ENCODE data around the gene FBXL7. TPM values are rescaled to one million over a fixed set of nuclear protein-coding genes. Genes with fewer than 3 reads are reported as not detected.

The FBXL7 gene
- total RNA-seq, 2 experiments from 2014 or later = not detected

- no peaks in the 10 kb centered on the region for H3K4me1 ChIP-seq (ENCODE audit: insufficient read depth, low read length, poor library complexity, severe bottlenecking)
- no peaks in the 10 kb centered on the region for H3K9me3 ChIP-seq (ENCODE audit: low read length)
- intact Hi-C loops (cut with micrococcal nuclease; ENCODE audit: unreplicated experiment) = no loop called here
- no peaks in the 10 kb centered on the region for H3K79me2 ChIP-seq (ENCODE audit: insufficient read depth, low read depth, low read length)
- ChIA-PET CTCF (ENCODE audit: unreplicated experiment) (no interaction called here), POLR2A (no interaction called here)
- H2AFZ ChIP-seq (ENCODE audit: low read length) = no peak overlapping the region
- no TSS peak for BruUV-seq (replicated peaks)
- no peak overlapping the region for H3K4me2 ChIP-seq (ENCODE audit: low read length)
- H3K36me3 ChIP-seq (ENCODE audit: insufficient read depth, low read length) = no peaks in the 10 kb centered on the region
- no peak overlapping the region for H3K4me3 ChIP-seq (ENCODE audit: low read depth, low read length, poor library complexity, severe bottlenecking)
- H3K27ac ChIP-seq (ENCODE audit: low read depth, low read length, poor library complexity, severe bottlenecking) = no peak overlapping the region
- no peak for DNase-seq (ENCODE audit: low spot score)
- no peak for TF ChIP-seq CTCF (conservative IDR thresholded peaks at IDR 0.05; ENCODE audit: low read length)
- TF ChIP-seq EZH2phosphoT487 (IDR thresholded peaks at IDR 0.05; ENCODE audit: borderline replicate concordance, low read depth, low read length) = no peak
- no peaks in the 10 kb centered on the region for H3K9me2 ChIP-seq (ENCODE audit: insufficient read depth, low read length)
- no peaks in the 10 kb centered on the region for H4K20me1 ChIP-seq (ENCODE audit: insufficient read depth, low read length)
Observed at GRCh38 chr5:15850536-15850935, 350.6 kb downstream of the FBXL7 start.

GRCh38 chr5:15850939-15851341, 351.0 kb downstream of the FBXL7 start:
- H3K4me1 ChIP-seq (ENCODE audit: insufficient read depth, low read length, poor library complexity, severe bottlenecking) = no peaks in the 10 kb centered on the region
- TF ChIP-seq EZH2phosphoT487 (IDR thresholded peaks at IDR 0.05; ENCODE audit: borderline replicate concordance, low read depth, low read length) (no peak), CTCF (conservative IDR thresholded peaks at IDR 0.05; ENCODE audit: low read length) (no peak)
- H3K4me3 ChIP-seq (ENCODE audit: low read depth, low read length, poor library complexity, severe bottlenecking) = no peak overlapping the region
- intact Hi-C loops (cut with micrococcal nuclease; ENCODE audit: unreplicated experiment) = no loop called here
- no peaks in the 10 kb centered on the region for H4K20me1 ChIP-seq (ENCODE audit: insufficient read depth, low read length)
- no peak overlapping the region for H2AFZ ChIP-seq (ENCODE audit: low read length)
- ChIA-PET CTCF (ENCODE audit: unreplicated experiment) (no interaction called here), POLR2A (no interaction called here)
- H3K36me3 ChIP-seq (ENCODE audit: insufficient read depth, low read length) = no peaks in the 10 kb centered on the region
- H3K79me2 ChIP-seq (ENCODE audit: insufficient read depth, low read depth, low read length) = no peaks in the 10 kb centered on the region
- H3K9me3 ChIP-seq (ENCODE audit: low read length) = no peaks in the 10 kb centered on the region
- no TSS peak for BruUV-seq (replicated peaks)
- no peak for DNase-seq (ENCODE audit: low spot score)
- H3K9me2 ChIP-seq (ENCODE audit: insufficient read depth, low read length) = no peaks in the 10 kb centered on the region
- H3K27ac ChIP-seq (ENCODE audit: low read depth, low read length, poor library complexity, severe bottlenecking) = no peak overlapping the region
- H3K4me2 ChIP-seq (ENCODE audit: low read length) = no peak overlapping the region

- no peak for TF ChIP-seq EZH2phosphoT487 (IDR thresholded peaks at IDR 0.05; ENCODE audit: borderline replicate concordance, low read depth, low read length)
- TF ChIP-seq CTCF (conservative IDR thresholded peaks at IDR 0.05; ENCODE audit: low read length) = no peak
- CTCF ChIA-PET (ENCODE audit: unreplicated experiment) = no interaction called here
- no TSS peak for BruUV-seq (replicated peaks)
- Histone ChIP-seq H3K79me2 (ENCODE audit: insufficient read depth, low read depth, low read length) (no peaks in the 10 kb centered on the region), H3K27ac (ENCODE audit: low read depth, low read length, poor library complexity, severe bottlenecking) (no peak overlapping the region), H3K9me3 (ENCODE audit: low read length) (no peaks in the 10 kb centered on the region), H3K4me2 (ENCODE audit: low read length) (no peak overlapping the region), H3K4me1 (ENCODE audit: insufficient read depth, low read length, poor library complexity, severe bottlenecking) (no peaks in the 10 kb centered on the region), H3K36me3 (ENCODE audit: insufficient read depth, low read length) (no peaks in the 10 kb centered on the region), H3K9me2 (ENCODE audit: insufficient read depth, low read length) (no peaks in the 10 kb centered on the region), H3K4me3 (ENCODE audit: low read depth, low read length, poor library complexity, severe bottlenecking) (no peak overlapping the region), H2AFZ (ENCODE audit: low read length) (no peak overlapping the region), H4K20me1 (ENCODE audit: insufficient read depth, low read length) (no peaks in the 10 kb centered on the region)
- intact Hi-C loops (cut with micrococcal nuclease; ENCODE audit: unreplicated experiment) = no loop called here
- POLR2A ChIA-PET = interaction anchor here (1.0 kb wide), 1 partner anchor 18 kb away, joined by 3 read pairs; no protein-coding TSS in a partner anchor
- DNase-seq (ENCODE audit: low spot score) = no peak
Observed at GRCh38 chr5:15852217-15852616, 352.2 kb downstream of the FBXL7 start.
